COLO668 (cell line): ENCODE data around the gene DET1.
"Not testable (repeated sequence)": the region's sequence is repeated elsewhere in the genome, so short reads cannot be mapped to it uniquely, and the experiment has no call there.

Experiments
- DNase-seq: peaks from one replicate; lab custom pipeline; 2025; ENCODE audit not compliant: unreplicated experiment; lab: John Stamatoyannopoulos, UW

Gene DET1

DNA sequence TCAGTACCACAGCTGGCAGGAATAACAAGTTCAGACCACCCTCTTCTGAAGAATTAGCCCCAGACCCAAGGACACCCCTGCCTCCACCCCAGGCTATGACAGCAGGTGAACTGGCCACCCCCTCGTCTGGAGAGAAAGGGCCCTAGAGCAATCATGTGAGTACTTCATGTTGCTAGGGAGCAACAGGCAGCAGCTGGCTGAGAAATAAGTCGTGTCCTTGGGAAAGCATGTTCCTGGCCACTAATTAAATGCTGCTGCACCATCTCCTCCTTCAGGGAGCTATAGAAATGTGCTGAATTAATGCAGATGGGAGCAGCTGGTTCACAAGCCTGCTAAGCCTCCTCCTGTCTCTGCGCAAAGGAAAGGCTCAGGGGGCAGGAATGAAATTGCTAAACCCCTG lies 47.5 kb downstream of the DET1 start:
- DNase-seq, result no peak

DNA sequence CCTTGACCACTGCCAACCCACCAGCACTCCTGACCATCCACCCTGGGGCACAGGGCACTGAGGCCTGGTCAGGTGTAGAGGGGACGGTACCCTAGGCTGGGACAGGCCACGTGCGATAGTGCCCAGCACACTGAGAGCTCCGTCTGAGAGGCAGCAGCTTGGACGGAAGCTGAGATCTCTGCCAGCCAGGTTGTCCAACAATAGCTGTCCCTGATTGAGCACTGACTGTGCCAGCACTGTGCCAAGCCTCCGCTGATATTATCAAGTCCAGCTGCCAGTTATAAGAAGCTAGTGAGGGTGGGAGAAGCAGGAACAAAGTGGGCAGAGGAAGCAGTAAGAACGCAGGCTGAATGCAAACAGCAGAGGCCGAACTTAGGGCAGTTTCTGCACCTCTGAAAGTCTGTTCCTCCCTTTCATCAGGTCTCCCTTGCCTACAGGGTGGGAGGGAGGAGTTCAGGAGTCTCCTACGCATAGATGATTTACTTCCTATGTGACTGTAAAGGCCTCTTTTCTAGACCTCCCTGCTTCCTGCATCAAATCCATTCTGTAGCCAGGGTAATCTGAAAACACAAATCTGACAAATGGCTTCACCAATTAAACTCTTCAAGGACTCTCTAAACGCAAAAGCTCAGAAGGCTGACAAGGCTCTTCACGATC lies 49.2 kb downstream of the DET1 start:
- no peak for DNase-seq

DNA sequence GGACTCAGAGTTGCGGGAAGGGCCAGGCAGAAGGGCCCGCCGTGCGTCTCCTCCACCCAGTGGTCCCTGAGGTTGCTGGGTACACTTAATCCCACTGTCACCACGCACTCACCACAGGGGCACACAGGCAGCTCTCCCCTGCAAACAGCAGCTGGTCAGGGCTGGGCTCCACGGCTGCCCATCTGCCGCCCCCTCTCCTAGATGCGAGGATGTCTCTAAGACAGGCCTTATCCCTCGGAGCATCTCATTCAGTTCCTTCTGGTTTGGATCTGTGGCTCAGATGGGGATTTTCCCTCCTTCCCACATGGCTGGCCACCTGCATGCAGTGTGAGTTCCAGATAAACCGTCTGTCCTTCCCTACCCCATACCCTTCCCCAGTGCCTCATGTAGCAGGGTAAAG lies 52.6 kb downstream of the DET1 start:
- DNase-seq, result no peak

DNA sequence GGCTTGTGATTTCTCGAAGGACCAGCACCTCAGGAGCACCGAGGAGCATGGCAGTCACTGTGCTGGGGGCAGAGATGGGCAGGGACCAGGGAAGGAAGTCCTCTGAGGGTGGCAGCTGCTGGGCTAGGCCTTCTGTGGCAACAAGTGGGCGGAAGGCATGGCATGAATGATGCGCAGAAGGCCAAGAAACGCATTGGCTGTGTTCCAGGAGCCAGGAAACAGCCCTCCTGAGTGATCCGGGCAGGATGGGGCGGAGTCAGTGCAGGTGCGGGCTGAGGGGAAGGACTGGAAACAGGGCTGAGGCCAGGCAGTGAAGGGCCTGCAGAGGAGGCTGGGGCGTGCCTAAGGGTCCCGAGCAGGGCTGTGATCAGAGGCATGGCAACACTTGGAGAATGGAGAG lies 55.3 kb downstream of the DET1 start:
- peak; percentile 33 for DNase-seq

DNA sequence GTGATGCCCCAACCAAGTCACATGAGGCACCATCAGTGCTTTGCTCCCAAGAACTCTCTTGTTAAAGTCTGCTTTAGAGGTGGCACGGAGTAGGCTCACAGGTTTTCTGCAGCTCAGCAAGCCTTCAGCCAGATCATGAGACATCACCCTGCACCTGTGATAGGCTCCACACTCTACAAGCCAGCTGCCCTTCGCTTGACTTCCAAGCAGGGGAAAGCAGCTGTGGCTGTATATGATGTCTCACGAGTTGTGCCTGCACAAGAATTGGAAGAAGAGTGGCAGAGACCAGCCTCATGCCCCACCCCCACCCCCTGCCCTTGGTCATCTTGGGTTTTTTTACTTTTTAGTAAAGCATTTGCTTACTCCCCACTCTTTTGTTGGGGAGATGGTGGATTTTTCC lies 56.4 kb downstream of the DET1 start:
- DNase-seq, result no peak

DNA sequence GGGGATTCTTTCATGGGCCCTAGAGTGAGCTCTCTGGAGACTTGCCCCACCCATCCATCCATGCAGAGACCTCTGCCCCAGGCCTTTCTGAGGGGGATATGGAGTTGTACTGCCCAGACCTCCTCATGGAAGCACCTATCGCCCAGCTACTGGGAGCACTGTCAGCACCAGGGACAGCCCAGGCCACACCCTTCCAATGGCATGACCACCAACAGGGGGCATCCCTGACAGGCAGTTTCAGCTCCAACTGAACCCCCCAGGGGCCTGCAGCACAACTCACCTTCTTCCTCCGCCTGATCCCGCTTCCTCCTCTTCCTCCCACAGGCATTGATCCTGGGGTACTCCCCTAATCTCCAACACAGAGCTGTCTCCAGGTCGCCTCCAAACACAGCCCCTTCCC lies 57.2 kb downstream of the DET1 start:
- DNase-seq, result no peak

DNA sequence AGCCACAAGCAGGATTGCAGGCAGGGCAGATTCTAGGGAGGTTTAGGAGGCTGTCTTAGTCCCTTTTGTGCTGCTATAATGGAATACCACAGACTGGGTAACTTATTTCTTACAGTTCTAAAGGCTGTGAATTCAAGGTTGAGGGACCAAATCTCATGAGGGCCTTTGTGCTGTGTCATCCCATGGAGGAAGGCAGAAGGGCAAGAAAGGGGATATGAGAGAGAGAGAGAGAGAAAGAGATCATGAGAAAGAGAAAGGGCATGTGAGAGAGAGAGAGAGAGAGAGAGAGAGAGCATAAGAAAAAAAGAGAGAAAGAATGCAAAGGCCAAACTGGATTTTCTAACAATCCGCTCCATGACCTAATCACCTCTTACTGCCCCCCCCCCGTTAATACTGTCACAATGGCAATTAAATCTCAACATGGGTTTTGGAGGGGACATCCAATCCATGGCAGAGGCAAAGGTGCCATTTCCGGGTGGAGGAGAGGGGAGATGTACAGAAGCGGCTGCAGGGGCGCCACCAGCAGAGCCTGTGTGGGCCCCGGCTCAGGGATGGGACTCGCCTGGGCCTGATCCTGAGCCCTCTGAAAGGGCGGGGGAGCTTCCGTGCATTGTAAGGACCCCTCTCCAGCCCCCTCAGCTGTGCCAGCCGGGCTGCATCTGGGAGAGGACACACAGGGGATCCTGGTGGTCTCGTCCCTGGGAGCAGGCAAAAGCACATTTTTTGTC lies 58.5 kb downstream of the DET1 start:
- no peak for DNase-seq

DNA sequence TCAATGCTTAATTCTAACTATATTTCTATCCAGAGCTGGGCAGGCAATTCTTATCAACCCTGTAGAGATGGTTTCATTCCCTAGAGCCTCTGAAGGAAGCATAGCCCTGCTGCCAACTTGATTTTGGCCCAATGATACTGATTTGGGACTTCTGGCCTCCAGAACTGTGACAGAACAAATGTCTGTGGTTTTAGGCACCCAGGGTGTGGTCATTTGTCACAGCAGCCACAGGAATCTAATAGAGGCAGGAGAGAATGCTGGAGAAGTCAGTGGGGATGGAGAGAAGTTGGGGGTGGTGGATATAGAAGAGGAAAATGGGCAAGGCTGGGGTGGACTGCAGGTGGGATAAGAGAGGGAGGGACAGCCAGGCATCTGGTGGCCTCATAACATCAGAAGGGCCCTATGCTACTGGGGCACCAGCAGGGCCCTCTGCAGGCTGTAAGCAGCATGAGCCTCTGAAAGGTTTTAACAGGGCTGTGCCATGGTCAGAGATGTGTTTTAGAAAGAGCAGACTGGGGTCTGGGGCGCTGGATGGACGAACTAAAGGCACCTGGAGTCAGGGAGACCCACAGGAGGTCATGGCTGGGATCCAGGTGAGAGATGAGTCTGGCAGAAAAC lies 59.2 kb downstream of the DET1 start:
- DNase-seq, result no peak

DNA sequence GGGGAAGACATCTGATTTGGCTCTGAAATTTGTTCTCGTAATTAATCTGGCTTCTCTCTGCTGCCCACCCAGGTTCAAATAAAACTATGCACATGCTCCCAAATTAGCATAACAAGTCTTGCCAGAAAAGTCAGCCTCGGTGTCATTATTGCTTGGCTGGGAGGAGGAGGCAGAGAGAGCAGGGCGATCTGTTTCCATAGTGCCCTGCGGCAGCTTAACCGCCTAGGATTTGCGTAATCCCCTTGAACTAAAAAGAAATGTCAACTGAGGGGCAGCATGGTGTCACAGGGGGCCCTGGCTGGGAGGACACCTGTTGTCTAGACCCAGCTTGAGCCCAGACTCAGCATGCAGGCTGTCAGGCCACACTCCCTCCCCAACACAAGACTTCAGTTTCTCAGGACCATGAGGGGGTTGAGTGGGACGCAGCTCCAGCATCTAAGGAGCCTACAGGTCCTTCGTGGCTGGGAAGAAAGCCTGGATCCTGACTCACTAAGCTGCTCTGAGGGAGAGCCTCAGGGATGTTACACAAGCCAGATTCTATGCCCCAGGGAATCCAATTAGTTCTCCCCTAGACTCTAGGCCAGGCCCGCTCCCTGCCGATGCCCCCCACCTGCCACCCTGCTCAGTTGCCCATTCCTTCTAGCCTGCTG lies 61.7 kb downstream of the DET1 start:
- DNase-seq, result no peak

DNA sequence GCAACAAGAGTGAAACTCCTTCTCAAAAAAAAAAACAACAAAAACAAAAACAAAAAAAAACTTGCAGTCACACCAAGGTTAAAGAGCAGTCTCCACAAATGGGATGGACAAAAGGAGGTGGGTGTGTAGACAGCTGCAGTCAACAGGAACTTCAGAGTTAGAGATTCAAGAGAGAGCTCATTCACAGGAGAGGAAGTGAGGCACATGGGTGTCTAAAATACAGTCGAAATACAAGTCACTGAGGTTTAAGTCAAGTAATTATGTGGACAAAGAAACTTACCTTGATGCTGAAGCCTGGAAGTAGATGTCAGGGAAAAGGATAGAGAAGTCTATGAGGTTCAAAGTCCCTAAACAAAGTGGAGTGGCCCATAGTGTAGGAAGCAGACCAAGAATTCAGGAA lies 64.2 kb downstream of the DET1 start:
- no peak for DNase-seq

DNA sequence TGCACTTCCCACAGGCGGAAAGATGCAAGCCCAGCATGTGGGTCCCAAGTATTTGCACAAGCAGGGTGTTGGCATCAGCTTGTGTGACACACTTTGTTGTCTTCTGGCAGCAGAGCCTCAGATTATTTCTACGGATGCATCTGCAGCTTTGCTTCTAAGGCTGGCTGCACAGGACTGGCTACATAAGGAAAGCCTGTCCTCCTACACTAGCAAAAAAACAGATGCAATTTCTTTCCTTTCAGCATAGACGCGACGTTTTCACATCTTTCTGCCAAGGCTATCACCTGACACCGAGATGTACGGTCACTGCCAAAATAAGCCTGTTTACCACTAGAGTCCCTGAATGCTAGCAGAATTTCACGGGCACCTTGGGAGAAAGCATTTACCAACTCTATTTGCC lies 65.5 kb downstream of the DET1 start:
- no peak for DNase-seq

DNA sequence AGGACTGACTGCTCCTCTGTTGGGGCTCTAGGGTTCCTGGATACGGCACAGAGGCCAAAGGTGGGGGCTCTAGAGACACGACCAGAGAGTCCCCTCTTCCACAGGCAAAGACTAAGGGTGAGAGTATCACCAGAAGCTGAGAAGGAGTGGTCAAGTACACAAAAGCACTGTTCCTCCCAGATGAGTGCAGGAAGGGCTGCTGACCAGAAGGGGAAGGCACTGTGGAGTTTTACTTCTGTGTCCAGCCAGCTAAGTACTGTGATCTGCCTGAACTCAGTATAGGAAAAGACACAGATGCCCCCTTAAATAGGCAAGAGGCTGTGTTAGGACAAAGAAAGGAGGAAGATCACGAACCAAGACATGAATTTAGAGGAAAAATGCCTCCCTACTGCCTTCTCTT lies 67.3 kb downstream of the DET1 start:
- no peak for DNase-seq

DNA sequence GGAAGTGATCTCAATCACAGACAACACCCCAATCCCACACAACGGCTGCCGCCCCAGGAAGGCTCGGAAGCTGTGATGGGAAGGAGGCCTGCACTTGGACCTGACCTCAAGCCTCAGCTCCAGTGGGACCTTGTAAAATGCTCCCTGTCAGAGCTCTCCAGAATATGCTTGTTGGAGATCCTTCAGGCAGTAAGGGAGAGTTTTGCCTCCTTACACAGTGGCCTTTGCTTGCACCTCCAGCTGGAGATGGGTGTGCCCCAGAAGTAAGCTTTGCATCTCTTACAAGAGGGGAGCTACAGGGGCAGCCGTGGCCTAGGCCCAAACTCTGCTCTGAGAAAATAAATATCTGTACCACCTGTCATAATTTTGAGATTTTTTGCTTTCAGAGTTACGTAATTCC lies 68.6 kb downstream of the DET1 start:
- no peak for DNase-seq

DNA sequence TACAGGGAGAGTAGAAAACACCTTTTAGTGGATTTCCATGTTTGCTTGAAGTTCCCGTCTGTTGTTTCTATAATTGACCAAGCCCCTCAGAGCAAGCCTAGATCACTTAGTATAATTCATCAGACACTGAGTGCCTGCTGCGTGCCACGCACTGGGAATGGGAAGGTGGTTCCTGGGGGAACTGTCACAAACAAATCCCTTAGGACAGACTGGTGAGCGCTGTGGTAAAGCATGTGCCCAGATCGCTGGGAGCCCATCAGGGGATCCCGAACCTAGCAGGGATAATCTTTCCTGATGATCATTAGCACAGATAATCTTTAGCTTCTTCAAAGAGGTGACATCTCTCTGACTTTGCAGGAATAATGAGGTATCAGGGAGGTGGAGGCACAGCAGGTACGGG lies 69.4 kb downstream of the DET1 start:
- no peak for DNase-seq

DNA sequence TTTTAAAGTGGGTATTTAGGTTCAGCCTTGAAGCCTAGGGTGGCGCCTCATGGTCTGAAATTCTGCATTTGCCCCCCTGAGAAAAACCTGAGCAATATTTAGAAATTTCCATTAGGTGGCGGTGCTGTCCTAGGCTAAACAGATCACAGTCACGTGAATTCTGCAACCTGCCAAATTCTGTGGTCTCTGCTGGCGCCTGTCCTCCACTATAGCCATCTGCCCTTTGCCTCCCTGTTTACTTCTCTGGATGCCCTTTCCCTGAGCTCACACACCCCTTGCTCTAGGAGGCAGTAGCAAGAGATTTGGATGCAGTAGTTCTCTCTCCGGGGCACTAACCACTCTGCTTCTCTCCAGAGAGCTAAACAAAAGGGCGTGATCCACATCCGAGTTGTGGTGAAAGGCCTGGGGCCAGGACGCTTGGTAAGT lies 69.8 kb downstream of the DET1 start:
- peak; percentile 21 for DNase-seq

DNA sequence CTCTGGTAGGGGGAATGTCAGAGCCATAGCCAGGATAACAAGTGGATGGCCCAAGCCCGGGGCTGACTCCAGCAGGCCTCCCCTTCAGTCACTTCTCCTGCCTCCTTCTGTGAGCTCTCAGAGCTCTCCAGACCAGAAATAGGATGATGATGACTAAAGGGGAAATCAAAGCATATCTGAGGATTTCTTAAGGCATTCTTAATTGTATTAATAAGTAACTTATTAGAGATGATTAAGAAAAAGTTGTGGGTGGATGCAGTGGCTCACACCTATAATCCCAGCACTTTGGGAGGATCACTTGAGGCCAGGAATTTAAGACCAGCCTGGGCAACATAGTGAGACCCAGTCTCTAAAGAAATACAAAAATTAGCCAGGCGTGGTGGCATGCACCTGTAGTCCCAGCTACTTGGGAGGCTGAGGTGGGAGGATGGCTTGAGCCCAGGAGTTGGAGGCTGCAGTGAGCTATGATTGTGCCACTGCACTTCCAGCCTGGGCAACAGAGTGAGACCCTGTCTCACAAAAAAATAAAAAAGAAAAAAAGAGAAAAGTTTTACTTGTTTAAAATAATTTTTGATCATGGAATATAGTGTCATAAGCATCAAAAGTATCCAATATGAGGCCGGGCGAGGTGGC lies 72.7 kb downstream of the DET1 start:
- not testable (repeated sequence) for DNase-seq

DNA sequence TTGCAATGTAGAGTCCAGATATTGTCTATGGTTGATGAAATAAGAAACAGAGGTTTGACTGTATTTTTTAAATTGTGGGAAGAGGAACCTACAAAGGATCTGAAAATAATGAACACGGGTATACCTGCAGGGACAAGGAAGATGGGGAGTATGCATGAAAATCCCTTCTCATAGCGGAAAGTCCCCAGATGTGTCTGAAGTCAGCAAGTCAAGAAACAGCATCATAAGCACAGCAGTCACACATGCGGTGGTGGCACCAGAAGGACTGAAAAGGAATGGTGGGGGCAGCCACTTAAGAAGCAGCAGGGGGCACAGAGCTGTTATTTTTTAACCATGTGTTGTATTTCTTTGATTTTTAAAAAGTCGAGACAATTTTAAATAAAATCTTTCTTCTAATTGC lies 74.3 kb downstream of the DET1 start:
- no peak for DNase-seq

DNA sequence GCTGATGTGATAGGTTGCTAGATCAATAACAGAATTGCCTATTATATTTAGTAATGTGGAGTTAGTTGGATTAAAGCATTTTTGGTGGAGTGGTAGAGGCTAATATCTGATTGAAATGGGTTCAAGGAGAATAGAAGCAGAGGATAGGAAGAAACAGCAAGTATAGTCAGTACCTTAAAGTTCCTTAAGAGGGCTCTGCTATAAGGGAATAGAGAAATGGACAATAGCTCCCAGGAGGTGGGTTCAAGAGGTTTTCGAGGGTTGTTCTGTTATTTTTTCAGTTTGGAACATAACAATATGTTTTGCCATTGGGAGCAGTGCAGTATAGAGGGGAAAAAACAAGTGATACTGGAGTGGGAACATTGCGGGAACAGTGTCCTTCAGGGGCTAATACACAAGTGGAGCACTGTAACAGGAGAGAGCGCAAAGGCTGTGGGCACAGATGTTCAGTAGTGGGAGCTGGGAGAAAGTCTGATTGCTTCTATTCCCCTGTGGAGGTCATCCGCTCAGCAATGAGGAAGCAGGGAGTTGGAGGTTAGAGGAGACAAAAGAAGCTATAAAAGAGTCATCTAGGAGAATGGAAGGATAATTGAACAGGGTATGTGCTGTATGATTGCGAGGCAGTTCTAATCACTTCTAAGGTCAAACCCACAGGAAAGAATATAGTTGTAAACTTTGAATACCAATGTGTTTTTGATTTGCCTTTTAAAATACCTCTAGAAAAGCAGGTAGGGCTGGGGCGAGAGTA lies 75.7 kb downstream of the DET1 start:
- DNase-seq, result no peak

DNA sequence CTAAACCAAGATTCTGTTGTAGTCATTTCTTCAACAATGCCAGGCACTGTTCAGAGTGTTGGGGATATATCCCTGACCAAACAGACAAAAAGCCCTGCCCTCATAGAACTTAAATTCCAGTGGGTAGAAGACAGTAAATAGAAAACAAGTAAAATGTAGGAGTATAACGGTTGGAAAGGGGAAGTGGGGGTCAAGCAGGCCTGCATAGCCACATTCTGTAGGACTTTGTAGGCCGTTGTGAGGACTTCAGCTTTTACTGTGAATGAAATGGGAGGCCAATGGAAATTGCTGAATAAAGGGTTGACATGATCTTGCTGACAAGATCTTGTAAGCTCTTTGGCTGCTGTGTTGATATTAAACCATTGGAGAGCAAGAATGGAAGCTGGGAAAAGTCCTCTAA lies 77.2 kb downstream of the DET1 start:
- DNase-seq, result no peak

DNA sequence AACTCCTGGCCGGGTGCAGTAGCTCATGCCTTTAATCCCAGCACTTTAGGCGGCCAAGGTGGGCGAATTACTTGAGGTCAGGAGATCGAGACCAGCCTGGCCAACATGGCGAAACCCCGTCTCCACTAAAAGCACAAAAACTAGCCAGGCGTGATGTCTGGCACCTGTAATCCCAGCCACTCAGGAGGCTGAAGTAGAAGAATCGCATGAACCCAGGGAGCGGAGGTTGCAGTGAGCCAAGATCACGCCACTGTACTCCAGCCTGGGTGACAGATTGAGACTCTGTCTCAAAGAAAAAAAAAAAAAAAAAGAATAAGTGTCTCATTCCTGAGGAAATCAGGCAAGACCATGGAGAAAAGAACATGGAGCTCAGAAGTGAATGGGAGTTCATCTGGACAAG lies 77.8 kb downstream of the DET1 start:
- not testable (repeated sequence) for DNase-seq
